GM21526 (cell line): ENCODE measurements around the gene HPS6.

Experiments used
- ATAC-seq: cut with Tn5 transposase; IDR thresholded peaks from one replicate; pipeline ENCODE4 v1.9.1; 2021; ENCODE audit warnings: moderate library complexity; ENCODE audit not compliant: unreplicated experiment, low FRiP score

HPS6 gene

GRCh38 chr10:102067091-102067916 lies 2.2 kb downstream of the HPS6 start:
- no peak for ATAC-seq

- ATAC-seq, result no peak
Observed at GRCh38 chr10:102068216-102068615, 3.1 kb downstream of the HPS6 start.

- no peak for ATAC-seq
Observed at GRCh38 chr10:102069071-102069470, 3.9 kb downstream of the HPS6 start.

GRCh38 chr10:102072673-102073527 lies 7.8 kb downstream of the HPS6 start:
- no peak for ATAC-seq

GRCh38 chr10:102083541-102083940 lies 18.4 kb downstream of the HPS6 start:
- no peak for ATAC-seq

GRCh38 chr10:102085336-102085735 lies 20.2 kb downstream of the HPS6 start:
- no peak for ATAC-seq

GRCh38 chr10:102086196-102086595 lies 21.0 kb downstream of the HPS6 start:
- no peak for ATAC-seq

- no peak for ATAC-seq
Observed at GRCh38 chr10:102090772-102091171, 25.6 kb downstream of the HPS6 start.

- ATAC-seq, result no peak
Observed at GRCh38 chr10:102096449-102096848, 31.3 kb downstream of the HPS6 start.

GRCh38 chr10:102101152-102101551 lies 36.0 kb downstream of the HPS6 start:
- ATAC-seq, result no peak

- ATAC-seq, result no peak
Observed at GRCh38 chr10:102102421-102102820, 37.3 kb downstream of the HPS6 start.

- no peak for ATAC-seq
Observed at GRCh38 chr10:102106998-102107397, 41.8 kb downstream of the HPS6 start.

GRCh38 chr10:102109166-102110116 lies 44.3 kb downstream of the HPS6 start:
- no peak for ATAC-seq

- no peak for ATAC-seq
Observed at GRCh38 chr10:102111276-102111675, 46.1 kb downstream of the HPS6 start.

GRCh38 chr10:102112210-102112817 lies 47.2 kb downstream of the HPS6 start:
- ATAC-seq, result no peak

- ATAC-seq, result no peak
Observed at GRCh38 chr10:102113261-102113955, 48.3 kb downstream of the HPS6 start.

GRCh38 chr10:102113956-102114857 lies 49.1 kb downstream of the HPS6 start:
- ATAC-seq, result no peak

GRCh38 chr10:102114861-102115618 lies 49.9 kb downstream of the HPS6 start:
- peak; percentile 51 for ATAC-seq
